ENCODE data around the gene SIK2.

Gene SIK2

DNA sequence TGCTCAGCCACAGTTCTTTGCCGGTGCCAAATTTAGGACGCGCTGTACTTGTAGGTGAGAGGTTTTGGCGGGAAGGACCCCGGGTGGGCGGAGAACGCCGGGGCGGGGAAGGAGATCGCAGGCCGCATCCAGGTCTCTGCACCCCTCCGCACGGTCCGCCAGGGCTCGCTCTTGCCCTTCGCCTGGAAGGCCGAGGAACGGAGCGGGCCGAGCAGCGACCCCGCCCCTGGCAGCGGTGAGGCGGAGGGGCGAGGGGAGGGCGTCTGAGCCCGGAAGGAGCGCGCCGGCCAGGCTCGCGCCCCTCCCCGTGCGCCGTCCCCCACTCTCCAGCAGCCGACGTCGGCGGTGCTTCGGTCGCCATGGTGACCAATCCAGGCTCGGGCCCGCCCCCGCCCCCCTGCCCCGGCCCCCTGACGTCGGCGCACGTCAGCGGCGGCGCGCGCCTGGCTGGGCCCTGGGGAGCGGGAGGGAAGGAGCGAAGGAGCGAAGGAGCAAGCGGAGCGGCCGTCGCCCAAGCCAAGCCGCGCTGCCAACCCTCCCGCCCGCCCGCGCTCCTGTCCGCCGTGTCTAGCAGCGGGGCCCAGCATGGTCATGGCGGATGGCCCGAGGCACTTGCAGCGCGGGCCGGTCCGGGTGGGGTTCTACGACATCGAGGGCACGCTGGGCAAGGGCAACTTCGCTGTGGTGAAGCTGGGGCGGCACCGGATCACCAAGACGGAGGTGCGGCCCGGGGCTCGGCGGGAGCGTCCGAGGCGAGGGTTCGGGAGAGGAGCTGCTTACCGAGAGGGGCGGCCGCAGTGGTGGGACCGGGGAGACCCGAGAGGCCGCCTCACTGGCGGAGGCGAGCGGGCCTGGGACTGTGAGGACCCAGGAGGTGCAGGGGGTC lies at the start of gene SIK2:
SIK2 (plus strand) TSS at position 471 of the 886 bp plus-strand sequence; CDS start at position 586, 115 bp downstream.
- DNase-seq: peak; percentile 93 to 95

DNA sequence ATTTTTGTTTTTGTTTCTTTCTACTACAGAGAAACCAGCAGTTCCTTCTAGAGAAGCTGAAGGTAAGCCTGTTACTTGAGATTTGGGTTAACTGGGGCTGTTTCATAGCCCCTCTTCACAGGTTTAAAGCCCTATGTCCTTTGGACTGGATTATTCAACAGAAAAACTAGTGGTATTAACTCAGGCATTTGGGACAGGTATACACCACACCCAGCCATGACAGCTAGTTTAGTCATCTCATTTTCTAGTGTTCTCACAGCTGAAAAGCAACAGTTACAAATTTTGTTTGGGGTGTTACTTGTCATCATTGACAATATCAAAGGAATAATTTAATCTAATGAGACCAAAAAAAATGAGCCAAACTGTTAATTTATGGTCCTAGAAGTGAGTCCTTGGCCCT lies 47.7 kb upstream of the SIK2 start:
- no peak for DNase-seq

DNA sequence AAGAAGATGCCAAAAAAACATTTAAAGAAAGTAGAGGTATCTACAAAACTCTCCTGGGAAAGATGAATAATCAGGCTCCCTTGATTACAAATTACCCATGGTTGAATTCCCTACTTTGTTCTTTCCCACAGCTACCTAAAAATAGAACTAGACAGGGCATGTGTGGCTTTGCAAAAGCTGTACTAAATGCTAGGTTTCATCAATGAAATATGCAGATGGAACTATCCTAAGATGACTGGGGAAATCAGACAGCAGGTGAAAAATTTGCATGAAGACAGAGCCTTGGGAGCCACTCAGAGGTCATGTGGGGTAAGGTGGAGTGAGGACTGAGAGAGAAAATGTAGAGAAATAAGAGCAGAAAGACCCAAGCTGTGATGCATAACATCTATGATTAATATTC lies 47.0 kb upstream of the SIK2 start:
- no peak for DNase-seq

DNA sequence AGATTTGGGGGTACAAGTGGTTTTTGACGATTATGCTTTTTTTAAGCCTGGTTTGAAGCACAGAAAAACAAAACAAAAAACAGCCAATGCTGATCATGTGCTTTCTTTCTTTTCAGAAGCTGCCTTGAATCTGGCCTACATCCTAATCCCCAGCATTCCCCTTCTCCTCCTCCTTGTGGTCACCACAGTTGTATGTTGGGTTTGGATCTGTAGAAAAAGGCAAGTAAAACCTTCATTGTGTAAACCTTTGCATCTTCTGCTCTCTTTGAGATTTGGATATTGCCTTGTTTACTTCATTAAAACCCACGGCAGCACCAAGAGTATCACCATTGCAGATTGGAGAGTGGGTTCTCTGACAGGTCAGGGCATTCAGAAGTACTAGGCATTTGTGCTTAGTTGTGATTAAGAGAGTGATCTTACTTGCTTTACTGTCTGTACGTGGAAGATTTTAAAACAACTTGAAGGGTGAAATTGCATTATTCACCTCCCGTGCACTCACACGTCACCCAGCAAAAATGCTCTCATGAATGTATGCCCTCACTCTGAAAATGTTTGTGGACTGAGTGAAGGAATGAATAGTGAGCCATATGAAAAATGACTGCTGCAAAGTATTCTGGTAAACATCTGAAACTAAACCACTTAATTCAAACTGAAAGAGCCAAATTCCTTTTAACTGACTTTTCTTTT lies 44.7 kb upstream of the SIK2 start:
- DNase-seq: no peak

DNA sequence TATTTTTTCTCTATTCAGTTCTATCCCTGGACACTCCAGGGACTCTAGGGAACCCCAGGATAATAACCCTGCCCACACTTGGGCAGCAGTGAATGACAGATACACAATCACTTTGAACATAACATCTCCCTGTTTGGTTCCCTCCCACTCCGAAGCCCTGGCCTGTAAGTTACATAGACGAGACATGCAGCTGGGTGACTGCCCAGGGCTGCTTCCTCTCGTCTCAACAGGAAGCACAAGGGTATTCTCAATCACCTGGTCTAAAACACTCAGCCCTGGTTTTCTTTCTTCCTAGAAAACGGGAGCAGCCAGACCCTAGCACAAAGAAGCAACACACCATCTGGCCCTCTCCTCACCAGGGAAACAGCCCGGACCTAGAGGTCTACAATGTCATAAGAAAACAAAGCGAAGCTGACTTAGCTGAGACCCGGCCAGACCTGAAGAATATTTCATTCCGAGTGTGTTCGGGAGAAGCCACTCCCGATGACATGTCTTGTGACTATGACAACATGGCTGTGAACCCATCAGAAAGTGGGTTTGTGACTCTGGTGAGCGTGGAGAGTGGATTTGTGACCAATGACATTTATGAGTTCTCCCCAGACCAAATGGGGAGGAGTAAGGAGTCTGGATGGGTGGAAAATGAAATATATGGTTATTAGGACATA lies 42.3 kb upstream of the SIK2 start:
- DNase-seq: no peak

DNA sequence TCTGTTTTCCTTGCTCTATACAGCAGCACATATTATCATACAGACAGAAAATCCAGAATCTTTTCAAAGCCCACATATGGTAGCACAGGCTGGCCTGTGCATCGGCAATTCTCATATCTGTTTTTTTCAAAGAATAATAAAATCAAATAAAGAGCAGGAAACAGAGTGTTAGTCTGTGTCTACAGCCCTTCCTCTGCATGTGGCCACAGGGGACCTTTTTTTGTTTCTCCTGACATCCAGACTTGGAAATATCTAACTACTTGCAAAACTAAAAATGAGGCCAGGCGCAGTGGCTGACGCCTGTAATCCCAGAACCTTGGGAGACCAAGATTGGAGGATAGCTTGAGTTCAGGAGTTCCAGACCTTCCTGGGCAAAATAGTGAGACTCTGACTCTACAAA lies 41.4 kb upstream of the SIK2 start:
- DNase-seq: no peak

DNA sequence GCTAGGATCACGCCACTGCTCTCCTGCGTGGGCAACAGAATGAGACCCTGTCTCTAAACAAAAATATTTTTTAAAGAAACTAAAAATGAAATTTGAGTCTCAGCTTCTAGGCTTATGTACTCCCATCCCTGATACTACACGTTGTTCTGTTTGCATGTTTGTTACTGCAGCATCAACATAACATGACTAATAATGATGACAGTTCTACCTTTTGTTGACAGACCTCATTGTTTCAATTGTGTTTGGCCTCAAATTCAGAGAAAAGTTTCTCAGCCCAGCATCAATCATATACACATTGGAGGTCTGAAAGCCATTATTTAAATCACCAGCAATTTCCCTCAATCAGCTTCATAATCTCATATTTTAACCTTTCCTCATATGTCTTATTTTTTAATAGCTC lies 40.9 kb upstream of the SIK2 start:
- DNase-seq: no peak

DNA sequence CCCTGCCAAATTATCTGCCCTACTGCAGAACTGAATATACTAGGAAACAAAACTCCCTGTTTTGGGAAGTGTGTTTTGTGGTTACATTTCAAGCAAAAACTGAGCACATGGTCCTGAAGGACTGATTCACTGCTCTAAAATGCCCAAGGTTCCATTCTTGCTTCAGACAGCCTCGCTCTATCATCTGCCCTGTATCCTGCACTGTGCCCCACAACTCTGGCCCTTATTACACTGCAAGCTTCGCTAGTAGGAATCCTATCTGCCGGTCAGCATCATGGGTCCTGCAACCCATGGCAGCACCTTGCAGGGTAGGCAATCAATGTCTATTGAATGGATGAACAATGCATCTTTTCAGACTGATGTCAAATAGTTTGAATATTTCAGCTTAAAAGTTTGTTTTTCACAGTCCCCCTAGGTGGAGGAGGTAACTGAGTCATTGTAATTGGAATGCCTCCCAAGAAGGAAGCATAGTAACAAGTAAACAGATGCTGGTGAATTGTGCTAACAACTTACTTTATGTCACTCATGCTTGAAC lies 40.4 kb upstream of the SIK2 start:
- no peak for DNase-seq

DNA sequence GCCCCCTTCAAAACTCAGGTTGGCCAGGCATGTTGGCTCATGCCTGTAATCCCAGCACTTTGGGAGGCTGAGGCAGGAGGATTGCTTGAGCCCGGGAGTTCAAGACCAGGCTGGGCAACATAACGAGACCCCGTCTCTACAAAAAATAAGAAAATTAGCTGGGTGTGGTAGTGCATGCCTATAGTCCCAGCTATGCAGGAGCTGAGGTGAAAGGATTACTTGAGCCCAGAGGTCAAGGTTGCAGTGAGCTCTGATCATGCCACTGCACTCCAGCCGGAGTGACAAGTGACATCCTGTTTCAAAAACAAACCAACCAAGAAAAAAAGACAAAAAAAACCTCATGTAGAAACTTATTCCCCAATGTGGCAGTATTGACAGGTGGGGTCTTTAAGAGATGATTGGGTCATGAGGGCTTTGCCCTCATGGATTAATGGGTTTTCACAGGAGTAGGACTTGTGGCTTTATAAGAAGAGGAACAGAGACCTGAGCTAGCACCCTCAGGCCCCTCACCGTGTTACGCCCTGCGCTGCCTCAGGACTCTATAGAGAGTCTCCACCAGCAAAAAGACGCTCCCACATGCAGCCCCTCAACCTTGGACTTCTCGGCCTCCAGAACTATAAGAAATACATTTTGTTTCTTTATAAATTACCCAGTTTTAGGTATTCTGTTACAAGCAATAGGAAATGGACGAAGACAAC lies 39.4 kb upstream of the SIK2 start:
- no peak for DNase-seq

DNA sequence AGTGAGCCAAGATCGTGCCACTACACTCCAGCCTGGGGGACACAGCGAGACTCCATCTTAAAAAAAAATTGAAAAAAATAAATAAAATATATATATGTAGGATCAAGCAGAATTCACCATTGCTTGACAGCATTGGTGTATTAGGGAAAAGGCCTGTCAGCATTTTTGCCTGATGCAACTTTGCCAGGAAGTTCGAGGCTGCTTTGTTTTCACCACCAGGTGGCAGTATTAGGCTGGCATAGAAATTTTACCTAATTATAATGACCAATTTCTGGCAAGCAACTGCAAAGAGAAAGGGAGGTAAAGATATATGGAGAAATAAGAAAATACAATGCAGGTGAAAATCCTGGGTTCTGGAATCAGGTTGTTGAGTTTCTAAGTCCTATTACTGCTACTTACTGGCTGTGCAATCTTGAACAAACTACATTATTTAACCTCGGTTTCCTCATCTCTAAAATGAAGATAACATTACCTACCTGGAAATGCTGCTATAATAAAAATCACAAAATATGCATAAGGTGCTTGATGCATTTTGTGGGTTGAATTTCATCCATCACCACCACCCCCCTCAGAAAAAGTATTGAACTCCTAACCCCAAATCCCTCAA lies 37.0 kb upstream of the SIK2 start:
- peak; percentile 27 to 50 for DNase-seq

DNA sequence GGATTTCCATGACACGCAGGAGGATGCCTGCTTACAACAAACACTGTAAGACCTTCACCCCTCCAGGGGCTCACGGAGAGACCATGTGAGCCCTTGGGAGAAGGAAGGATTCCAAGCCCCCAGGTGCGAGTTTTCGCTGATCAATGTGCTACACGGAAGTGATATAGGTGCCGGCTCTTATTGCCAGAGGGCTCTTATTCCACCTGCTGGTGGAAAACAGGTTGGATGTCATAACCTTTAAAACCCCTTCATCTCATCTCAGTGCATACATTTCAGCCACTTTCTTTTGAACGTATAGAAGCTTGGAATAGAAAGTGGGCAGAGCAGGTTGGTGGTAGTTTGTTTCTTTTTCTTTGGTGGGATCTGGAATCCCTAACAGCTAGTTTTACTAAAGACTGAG lies 35.9 kb upstream of the SIK2 start:
- DNase-seq: no peak

DNA sequence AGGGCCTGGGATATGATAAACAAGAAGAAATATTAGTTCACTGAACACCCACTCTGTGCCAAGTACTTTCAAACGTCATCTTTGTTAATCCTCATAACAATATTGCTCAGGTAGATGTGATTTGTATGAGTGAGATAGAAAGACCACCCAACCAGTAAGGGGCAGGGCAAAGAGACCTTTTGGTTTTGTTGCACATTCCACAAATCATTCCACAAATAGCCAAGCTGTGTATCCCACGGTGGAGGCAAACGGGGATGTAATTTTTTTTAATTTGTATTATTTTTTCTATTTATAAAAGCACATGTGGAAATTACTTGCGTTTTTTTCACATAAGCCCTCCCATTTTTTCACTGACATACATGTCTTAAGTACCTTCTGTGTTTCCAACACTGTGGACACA lies 32.8 kb upstream of the SIK2 start:
- no peak for DNase-seq

DNA sequence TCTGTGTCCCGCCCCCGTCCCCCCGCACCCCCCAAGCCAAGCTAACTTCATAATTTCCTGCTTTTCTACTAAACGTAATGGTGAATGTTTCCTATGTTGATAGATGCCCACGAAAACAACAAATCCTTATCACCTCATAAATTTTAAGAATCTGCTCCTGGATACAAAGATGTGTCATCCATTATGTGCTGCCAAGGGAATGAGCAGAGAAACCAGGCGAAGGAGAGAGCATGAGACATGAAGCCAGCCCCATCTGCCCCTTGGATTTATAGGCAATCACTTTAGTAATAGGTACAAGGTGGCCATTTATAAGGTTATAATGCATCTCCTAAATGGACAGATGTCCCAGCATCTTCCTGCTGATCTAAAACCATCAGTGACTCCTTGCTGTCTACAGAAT lies 31.5 kb upstream of the SIK2 start:
- no peak for DNase-seq

DNA sequence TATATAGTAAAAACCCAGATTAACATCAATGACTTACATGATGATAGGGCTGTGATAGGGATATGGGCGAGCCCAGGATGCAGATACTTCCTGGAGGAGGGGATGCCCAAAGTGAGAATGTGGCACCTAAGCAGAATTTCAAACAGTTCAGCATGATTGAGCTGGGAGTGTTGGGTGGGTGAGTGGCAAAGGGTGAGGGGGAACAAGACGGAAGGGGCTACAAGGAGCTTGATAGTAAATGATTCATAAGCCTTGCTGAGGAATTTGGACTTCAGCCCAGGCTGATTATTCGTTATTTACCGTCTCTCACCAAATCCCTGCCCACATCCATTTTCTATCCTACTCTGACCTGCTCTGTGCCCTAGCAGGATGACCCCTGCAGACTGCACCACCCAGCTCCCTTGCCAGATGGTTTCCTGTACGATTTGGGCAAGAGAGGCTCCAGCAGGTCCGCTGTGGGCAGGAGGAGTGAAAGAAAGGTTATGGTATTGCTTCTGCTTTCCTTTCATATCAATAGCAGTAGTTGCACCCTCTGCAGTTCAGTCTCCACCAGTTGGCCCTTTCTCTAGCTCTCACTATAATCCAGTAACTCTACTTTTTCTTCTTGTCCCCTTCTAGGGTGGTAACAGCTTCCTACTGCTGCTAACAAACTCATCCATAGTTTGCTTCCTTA lies 30.3 kb upstream of the SIK2 start:
- no peak for DNase-seq

DNA sequence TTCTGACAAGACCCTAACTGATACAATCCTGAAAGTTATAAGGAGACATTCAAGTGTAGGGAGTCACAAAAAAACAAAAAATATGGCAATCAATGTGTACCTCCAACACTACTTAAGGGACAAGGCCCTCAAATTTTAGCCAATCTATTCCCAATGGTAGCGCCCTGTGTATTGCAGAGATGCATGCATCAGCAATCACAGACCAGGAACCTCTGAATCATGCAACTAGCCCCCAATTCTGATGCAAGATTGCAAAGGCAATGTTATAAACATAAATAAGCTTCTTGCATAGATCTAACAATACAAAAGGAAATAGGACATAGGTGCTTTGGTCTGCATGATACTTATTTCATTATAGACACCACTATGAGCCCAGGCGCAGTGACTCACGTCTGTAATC lies 29.7 kb upstream of the SIK2 start:
- no peak for DNase-seq

DNA sequence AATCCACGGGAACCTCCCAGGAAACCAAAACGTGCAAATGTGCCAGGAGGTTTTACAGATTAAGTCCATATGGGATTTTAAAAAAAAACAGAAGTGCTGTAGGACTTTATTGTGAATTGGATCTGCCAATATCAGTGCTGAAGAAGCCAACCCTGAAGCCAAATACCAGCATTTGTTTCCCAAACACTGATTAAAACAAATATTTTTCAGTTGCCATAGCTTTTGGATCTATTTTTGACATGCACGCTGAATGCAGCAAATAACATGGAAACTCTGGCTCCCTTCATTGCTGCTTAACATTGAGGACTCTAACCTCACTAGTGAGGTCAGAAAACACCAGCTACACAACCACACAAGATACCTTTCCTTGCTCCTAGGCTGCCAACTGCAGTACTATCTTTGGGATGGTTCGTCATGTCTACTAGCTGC lies 28.4 kb upstream of the SIK2 start:
- DNase-seq: no peak

DNA sequence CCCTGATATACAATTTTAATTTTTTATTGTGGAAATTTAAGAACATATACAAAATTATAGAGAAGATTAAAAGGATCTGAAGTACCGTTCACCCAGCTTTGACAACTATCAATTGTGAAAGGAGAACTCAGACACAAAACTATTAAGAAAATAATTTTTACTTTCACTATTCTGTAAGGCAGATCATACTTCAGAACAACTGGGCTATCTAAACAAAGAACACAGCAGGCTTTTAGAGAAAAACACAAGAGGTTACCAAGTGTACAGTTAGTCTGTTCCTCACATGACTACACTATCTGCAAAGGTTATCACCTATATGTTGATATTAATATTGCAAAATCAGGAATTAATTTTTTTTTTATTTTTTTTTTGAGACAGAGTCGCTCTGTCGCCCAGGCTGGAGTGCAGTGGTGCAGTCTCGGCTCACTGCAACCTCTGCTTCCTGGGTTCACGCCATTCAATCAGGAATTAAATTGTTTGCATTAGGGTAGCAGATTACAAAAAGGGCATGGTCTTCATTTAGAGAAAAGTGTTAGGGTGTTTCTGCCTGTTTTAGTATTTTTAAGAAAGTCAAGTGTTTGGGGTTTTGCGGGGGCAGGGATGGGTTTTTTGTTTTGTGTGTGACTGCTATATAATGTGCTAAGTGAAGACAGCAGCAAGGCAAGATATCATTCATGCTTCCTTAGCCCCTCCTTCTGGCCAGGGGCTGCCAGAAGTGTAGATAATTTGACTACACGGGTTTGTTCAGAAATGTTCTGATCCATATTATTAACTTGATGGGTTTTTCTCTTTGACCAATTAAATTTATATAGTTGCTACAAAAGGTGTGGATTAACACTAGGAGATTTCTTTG lies 27.6 kb upstream of the SIK2 start:
- no peak for DNase-seq

DNA sequence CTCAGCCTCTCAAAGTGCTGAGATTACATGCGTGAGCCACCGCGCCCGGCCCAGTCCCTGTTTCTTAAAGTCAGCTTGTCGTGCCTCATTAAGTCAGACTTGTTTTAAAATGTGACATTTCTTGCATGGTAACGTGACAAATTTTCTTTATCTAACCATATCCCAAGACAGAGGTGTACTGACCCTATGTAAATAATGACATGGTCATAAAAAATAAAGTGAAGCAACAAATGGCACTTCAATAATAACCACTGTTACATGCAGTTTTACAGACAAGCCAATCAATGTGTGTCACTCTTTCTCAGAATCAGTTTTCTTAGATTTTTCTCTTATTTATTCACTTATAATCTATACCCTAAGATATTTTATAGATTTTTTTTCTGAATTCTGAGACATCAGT lies 26.5 kb upstream of the SIK2 start:
- DNase-seq: no peak

DNA sequence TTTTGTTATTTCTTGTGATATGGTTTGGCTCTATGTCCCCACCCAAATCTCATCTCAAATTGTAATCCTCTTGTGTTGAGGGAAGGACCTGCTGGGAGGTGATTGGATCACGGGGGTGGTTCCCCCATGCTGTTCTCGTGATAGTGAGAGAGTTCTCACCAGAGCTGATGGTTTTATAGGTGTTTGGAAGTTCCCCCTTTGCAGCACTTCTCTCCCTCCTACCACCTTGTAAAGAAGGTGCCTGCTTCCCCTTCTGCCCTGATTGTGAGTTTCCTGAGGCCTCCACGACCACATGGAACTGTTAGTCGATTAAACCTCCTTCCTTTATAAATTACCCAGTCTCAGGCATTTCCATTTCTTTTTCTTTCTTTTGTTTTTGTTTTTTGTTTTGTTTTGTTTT lies 24.4 kb upstream of the SIK2 start:
- no peak for DNase-seq

DNA sequence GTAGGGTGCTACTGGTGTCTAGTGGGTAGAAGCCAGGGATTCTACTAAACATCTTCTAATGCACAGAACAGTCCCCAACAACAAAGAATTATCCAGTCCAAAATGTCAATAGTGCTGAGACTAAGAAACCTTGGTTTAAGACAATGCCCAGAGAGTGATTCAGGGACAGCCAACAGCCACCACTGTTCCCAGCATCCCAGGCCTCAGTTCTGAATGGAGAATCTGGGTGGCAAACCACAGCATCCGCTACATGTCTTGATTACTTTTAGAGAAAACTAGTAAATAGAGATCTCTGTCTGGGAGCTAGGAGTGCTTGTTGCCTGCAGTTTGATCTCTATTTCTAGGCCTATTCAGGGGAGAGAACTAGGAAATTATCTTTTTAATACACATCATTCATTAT lies 20.9 kb upstream of the SIK2 start:
- DNase-seq: no peak

DNA sequence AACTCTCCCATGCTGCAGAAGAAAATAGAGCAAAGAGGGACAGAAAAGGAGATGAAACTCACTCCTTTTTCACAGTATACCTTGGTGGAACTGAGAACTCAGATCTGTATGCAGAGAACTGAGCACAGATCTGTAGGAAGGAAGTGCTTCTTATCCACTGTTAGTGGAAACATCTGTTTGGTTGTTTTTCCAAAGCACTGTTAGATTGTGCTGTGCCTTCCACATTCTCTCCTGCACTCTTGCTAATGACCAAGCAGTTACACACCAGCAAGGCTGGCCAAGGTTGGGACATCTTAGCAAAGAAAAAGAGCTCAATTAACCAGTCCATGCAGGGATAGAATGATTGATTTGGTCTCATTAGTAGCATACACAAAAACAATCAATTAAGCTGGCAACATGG lies 20.1 kb upstream of the SIK2 start:
- DNase-seq: no peak
